Daoy (cell line): Measurements from ENCODE around the gene RHBDD2. TPM values are rescaled to one million over a fixed set of nuclear protein-coding genes. Genes with fewer than 3 reads are reported as not detected.
A peak's percentile ranks its signal among the peaks of the same experiment; 100 is the strongest.
"Not testable (repeated sequence)": the region's sequence is repeated elsewhere in the genome, so short reads cannot be mapped to it uniquely, and the experiment has no call there.

Experiments used
- DNase-seq: peaks from one replicate; pipeline ENCODE4 v3.0.0-alpha.2; 2015; ENCODE audit warnings: low read depth
- total RNA-seq: library from RNA; depleted of rRNA; stranded (reverse); fragments of >200 nt; shearing (Covaris generic); gene quantifications from 2 replicates; pipeline ENCODE4 v1.2.3, GENCODE V29; 2014

The RHBDD2 gene
- total RNA-seq, 1 experiment from 2014 or later, result 17.3 TPM

DNA sequence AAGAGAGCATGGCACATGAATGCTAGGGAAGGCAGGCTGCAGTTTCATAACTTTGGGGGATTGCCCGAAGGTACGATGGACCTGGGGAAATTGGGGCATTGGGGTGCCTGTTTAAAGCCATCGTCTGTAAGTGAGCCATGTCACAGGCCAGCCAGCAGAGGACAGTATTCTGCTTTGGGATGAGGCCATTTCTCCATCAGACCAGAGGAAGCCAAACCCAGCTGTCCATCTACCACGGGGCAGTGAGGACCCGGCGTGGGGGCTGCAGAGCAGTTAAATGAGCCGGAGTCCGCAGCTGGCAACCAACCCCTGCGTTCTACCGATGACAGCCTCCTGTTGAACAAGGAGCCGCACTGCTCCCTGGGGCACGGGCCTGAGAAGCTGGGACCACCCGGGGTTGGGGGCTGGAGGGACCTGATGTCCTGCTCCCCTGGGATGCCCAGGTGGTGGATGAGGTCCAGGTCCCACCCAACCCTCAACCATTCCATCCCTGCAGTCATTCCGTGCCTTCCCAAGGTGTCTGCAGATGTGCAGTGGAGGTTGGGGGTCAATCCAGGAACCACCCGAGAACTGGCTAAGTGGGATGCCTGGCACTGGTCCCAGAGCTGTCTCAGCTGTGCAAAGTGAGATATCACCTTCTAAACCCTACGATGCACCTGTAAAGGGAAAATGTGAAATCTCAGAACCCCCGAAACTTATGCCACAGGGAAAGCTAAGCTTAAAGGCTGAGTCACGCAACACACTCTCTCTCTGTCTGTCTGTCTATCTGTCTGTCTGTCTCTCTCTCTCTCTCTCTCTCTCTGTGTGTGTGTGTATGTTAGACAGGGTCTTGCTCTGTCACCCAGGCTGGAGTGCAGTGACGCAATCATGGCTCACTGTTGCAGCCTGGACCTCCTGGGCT, 12.1 kb upstream of the RHBDD2 start:
- DNase-seq, result peak; percentile 61

DNA sequence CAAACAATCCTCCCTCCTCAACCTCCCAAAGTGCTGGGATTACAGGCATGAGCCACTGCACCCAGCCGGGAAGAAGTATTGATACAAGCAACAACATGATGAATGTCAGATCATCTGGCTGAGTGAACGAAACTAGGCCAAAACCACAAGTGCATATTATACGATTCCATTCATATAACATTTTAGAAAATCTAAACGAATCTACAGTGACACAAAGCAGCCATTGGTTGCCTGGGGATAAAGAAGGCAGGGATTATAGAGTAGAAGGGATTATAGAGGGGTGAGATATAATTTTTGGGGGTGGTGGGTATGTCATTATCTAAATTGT, 11.5 kb upstream of the RHBDD2 start:
- no peak for DNase-seq

DNA sequence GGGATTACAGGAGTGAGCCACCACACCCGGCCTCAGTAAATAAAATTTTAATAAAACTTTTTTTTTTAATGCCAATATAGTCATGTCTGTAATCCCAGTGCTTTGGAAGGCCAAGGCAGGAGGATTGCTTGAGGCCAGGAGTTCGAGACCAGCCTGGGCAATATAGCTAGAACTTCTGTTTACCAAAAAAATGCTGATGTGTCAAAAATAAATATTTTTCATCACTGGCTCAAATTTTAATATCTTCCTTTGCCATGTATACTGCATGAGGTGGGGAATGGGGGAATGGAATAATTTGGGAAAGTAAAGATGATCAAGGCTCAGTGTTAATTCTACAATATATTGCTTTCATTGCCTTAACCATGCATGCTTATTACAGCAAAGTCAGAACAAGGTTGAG, 10.7 kb upstream of the RHBDD2 start:
- DNase-seq, result no peak

DNA sequence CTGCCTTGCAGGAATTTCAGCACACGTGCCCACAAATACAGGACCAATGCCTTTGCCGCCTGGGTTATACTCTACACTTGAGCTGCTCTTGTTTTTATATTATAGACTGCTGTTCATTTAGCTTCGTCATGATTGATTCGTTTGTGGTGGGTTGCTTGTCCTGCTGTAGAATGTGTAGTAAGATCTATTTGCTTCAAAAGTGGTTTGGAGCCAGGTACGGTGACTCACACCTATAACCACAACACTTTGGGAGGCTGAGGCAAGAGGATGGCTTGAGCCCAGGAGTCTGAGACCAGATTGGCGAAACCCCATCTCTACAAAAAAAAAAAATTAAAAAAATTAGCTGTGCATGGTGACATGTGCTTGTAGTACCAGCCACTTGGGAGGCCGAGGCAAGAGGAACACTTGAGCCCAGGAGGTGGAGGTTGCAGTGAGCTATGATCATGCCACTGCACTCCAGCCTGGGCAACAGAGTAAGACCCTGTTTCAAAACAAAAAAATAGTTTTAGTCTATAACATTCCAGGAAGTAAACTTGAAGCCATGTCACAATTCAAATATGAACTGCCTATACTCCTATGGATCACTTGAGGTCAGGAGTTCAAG, 9.0 kb upstream of the RHBDD2 start:
- DNase-seq, result peak; percentile 23

DNA sequence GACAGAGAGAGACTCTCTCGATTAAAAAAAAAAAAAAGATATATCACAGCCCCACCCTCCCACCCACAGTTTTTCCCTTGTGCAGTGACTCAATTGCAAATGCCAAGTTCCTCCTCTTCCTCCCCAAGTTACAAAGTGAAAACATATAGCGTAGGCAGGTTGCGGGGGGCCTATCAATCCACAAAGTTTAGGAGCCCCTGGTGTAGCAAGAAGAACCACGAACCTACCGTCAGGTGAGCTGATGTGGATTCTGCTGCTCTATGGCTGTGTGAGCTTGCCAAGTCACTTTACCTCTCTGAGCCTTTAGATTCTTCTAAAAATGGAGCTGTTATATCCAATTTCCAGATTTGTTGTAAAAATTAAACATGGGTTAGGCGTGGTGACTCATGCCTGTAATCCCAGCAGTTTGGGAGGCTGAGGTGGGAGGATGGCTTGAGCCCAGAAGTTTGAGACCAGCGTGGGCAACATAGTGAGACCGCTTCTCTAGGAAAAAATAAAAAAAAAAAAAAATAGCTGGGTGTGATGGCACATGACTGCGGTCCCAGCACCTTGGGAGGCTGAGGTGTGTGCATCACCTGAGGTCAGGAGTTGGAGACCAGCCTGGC, 8.2 kb upstream of the RHBDD2 start:
- no peak for DNase-seq

DNA sequence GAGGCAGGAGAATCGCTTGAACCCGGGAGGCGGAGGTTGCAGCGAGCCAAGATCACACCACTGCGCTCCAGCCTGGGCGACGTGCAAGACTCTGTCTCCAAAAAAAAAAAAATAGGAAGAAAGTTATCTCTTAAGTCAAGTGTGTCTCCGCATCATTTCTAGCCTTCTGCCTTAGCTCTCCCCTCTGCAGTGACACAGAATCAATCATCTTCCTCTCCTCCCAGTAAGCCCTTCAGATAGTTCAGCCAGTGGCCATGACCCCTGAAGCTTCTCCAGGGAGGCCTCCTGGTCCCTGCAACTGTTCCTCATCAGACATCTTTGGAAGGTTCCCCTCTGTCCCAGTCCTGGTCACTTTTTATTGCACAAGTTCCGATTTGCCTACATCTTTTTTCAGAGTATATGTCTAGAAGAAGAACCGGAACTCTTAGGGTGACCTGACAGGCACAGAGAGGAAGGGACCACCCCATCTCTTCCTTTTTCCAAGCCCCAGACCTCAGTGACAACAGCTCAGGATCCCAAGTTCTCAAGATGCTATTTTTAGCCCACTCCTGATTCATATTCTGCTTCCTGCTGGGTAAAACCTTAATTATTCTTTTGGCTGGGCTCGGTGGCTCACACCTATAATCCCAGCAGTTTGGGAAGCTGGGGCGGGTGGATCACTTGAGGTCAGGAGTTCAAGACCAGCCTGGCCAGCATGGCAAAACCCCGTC, 6.6 kb upstream of the RHBDD2 start:
- DNase-seq, result no peak

DNA sequence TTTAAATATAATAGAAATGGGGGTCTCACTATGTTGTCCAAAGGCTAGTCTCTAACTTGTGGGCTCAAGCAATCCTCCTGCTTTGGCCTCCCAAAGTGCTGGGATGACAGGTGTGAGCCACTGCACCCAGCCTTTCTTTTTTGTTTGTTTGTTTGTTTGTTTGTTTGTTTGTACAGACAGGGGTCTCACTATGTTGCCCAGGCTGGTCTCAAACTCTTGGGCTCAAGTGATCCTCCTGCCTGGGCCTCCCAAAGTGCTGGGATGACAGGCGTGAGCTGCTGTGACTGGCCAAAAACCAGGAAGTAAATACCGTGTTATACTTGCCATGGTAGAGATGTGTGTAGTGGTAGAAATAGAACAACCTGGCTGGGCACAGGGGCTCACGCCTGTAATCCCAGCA, 4.7 kb upstream of the RHBDD2 start:
- DNase-seq, result not testable (repeated sequence)

DNA sequence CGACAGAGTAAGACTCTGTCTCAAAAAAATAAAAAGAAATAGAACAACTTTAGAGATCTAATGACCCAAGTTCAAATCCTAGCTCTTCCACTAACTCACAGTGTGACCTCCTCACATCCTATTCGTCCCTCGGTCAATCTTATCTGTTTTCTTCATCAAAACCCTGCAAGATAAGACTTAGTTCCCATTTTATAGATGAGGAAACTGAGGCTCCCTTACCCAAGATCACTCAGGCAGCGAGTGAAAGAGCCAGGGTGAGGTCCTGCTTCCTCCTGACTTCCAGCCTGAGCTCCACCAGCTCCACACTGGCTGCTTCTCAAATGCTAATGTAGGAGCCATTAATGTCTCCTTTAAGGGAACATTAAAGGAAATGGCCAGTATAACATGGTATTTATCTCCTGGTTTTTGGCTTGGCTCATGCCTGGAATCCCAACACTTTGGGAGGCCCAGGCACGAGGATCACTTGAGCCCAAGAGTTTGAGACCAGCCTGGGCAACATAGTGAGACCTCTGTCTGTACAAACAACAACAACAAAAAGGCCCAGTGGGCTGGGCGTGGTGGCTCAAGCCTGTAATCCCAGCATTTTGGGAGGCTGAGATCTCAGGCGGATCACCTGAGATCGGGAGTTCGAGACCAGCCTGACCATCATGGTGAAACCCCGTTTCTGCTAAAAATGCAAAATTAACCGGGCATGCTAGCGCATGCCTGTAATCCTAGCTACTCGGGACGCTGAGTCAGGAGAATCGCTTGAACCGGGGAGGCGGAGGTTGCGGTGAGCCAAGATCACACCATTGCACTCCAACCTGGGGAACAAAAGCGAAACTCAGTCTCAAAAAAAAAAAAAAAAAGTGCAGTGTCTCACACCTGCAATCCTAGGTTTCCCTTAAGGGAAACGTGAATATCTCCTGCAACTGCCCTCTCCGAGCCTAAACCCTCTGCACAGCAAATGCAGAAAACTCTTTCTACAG, 3.4 kb upstream of the RHBDD2 start:
- no peak for DNase-seq

DNA sequence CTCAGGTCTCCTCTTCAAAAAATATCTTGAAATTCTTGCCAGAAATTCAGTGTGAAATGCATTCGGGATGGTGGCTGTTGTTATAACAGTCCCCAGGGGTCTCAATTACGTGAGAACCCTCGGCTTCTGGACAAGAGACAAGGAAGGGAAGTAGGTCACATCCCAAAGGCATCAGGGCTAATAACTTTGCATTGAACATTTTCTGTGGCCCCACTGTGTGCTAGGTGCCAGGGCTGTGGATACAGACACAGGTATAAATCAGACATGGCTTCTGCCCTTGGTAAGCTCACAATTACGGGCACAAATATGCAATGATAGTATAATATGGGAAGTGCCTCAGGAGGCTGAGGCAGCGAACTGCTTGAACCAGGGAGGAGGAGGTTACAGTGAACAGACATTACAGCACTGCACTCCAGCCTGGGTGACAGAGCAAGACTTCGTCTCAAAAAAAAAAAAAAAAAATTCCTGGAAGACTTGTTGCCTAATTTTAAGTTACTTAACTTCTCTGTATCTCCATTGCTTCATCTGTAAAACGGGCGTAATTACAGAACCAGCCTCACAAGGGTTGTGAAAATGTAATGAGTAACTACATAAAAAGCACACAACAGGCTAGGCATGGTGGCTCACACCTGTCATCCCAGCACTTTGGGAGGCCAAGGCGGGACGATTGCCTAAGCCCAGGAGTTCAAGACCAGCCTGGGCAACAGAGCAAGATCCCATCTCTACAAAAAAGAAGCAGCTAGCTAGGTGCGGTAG, 2.5 kb upstream of the RHBDD2 start:
- DNase-seq, result no peak

DNA sequence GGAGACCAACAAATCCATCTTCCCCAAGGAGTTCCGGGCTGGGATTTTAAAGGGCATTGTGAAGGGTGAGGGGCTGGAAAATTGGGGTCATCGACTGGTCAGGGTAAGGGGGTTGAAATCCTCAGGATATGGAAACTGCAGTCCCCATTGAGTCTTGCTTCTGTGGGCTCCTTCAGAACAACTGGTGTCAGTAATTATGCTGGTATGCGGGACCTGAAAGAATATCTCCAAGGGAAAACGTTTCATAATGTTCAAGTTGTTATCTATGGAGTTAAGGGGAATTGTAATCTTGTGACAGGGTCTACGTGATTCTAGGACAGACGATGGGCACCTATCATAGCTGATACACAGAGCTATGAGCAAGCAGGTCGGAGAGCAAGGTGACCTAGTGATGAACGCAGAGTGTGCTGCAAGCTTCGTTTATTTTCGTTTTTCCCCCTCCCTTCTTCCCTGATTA, 494 bp upstream of the RHBDD2 start:
- DNase-seq, result no peak

DNA sequence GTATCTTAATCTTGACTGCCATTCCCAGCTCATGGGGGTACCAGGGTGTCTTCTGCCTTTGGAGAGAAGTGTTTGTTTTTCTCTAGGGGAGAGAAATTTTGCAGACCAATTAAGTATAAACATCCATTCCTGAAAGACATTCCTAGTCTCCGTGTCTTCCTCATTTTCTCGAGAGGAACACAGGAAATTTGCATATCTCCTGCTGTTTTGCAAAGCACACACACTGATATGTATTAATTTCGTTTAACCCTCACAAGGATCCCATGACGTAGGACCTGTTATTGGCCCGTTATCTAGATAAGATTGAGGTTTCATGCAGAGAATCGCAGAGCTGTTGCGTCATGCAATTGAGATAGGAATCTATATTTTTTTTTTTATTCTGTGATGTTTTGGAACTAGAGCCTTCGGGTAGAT, 944 bp downstream of the RHBDD2 start:
- DNase-seq, result peak; percentile 25

DNA sequence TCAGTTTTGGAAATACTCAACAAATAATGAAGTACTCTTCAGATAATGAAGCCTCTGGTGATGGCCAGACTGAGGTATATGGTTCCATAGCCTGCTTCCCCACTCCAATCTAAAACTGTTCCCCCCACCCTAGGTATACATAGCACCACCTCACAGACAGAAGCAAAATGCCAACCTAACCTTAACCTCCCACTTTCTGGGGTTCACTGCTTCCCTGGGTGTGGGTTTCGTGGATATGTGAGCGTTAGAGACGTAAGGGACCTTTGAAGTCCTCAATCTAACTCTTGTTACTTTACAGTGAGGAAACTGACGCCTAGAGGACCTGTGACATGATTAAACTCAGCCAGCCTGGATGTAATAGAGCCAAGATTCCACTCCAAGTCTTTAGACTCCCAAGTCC, 1.4 kb downstream of the RHBDD2 start:
- DNase-seq, result no peak

DNA sequence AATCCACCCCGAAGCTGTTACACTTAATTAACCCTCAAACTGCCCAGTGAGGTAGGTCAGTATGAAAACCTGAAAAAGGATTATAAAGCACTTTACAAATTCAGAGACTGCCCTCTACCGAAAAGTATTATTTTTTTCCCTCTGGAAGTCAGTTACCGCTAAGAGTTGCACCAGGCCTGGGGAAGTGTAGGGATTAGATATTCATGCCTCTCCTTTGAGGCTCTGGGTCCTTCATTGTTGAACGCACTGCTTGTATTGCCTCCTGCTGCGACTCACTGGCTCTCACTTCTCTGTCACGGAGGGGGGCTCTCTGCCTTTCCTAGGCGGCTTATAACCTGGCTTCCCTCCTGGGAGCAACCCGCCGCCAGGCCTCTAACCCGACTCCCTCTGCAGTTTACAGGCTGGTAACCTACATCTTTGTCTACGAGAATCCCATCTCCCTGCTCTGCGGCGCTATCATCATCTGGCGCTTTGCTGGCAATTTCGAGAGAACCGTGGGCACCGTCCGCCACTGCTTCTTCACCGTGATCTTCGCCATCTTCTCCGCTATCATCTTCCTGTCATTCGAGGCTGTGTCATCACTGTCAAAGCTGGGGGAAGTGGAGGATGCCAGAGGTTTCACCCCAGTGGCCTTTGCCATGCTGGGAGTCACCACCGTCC, 2.7 kb downstream of the RHBDD2 start:
- no peak for DNase-seq

DNA sequence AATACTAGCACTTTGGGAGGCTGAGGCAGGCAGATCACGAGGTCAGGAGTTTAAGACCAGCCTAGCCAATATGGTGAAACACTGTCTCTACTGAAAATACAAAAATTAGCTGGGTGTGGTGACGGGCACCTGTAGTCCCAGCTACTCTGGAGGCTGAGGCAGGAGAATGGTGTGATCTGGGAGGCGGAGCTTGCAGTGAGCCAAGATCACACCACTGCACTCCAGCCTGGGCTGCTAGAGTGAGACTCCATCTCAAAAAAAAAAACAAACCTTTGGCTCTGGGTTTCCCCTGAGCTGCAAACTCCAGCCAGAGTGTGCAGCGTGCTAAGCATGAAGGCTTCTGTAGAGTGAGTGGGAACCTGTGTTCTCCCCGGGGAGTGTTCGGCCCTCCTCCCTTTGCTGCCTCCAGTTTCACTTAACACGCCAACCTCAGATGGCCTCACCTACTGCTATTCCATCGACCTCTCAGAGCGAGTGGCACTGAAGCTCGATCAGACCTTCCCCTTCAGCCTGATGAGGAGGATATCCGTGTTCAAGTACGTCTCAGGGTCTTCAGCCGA, 4.5 kb downstream of the RHBDD2 start:
- DNase-seq, result not testable (repeated sequence)

DNA sequence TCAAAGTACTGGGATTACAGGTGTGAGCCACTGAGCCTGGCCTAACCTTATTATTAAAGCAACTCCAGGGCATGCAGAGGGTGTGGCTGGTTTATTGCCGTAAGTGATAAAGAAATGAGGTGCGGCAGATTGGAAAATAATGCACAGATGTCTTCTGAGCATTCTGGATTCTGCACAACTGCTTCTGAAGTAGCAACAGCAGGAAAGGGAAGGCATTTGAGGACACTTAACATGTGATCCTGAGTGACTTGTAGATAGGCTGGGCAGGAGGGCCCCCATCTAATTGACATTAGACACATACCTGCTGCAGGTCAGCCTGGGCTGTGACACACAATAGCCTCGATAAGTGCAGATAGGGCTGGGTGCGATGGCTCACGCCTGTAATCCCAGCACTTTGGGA, 5.6 kb downstream of the RHBDD2 start:
- DNase-seq, result no peak

DNA sequence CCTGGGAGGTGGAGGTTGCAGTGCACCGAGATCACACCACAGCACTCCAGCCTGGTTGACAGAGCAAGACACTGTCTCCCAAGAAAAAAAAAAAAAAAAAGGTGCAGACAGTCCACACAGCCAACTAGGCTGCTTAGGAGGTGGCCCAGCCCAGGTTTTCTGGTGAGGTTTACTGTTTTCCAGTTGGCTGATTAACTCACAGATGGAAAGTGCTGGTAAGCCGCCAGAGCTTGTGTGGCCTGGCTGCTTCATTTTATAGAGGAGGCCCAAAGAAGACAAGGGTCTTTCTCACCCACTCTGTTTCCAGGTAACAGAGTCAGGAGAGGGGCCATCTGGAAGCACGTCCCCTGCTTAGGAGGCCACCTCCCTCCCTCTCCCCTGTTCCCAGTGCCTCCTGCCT, 6.2 kb downstream of the RHBDD2 start:
- no peak for DNase-seq

DNA sequence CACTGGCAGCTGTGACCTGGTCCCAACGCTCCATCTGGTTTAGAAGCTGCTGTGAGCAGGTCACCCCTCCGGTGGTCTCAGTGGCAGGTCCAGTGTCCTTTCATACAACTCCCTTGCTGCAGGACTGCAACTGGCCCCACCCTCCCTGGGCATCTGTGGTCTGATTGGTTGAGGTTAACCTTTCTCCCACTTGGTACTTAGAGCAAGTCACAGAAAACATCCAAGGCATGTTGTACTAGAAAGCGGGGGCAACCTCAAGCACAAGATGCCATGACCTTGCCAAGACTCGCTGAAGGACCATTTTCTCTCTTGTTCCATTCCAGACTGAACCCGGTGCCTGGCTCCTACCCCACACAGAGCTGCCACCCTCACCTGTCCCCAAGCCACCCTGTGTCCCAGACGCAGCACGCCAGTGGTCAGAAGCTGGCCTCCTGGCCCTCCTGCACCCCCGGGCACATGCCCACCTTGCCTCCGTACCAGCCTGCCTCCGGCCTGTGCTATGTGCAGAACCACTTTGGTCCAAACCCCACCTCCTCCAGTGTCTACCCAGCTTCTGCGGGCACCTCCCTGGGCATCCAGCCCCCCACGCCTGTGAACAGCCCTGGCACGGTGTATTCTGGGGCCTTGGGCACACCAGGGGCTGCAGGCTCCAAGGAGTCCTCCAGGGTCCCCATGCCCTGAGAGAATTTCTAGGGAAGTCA, 9.0 kb downstream of the RHBDD2 start:
- DNase-seq, result no peak

DNA sequence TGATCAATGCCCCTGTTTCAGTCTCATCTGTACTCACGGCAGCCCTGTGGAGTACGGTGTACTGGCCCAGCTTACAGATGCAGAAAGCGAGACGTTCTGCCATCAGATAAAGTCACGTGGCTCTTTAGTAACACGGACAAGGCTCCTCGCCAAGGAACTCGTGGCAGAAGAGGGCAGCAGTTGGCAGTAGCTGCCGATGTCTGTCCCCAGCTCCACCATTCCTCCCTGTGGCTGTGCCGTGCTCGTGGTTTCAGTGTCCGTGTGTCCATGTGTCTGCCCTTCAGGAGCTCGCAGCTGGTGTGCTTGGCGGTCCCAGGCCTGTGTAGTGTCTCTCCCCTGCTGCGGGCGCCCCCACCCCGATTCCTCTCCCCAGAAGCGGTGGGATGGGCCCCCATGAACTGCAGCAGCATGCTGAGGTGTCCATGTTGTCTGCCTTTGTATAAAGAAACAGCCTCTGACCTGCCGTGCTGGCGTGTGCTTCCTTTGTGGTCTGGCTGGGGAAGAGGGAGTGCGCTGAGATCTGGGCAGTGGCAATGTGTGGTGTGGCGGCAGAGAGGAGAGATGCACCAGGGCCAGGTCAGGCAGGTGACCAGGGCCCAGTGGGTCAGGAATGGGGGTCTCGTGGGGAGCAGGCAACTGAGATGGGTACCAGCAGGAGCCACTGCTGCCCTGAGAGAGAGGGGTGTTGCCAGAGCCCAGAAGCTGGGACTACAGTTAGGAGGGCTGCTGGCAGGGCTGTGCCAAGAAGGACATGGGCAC, 9.8 kb downstream of the RHBDD2 start:
- DNase-seq, result no peak
